GM23338 (cell line): ENCODE measurements around the gene CDK17. TPM values are rescaled to one million over a fixed set of nuclear protein-coding genes. Genes with fewer than 3 reads are reported as not detected.

Experiments
- ATAC-seq: fragments of 200-7000 bp; cut with Tn5 transposase; 3 replicates; pipeline ENCODE4 v1.9.1; 2020
- DNase-seq: peaks from one replicate; pipeline ENCODE4 v3.0.0-alpha.2; 2015; ENCODE audit warnings: low spot score
- H2AFZ ChIP-seq: fragments of 200-600 bp; sonication (generic); 2 replicates; pipeline ENCODE4 v1.8.0; 2016; ENCODE audit warnings: antibody characterized with exemption, mild to moderate bottlenecking, moderate library complexity
- H3F3A ChIP-seq: fragments of 200-600 bp; sonication (generic); replicated peaks from 2 replicates; pipeline ENCODE4 v1.8.0; 2017; ENCODE audit warnings: antibody characterized with exemption, mixed run types, low read depth
- H3K27ac ChIP-seq: fragments of 200-600 bp; sonication (generic); 2 replicates; pipeline ENCODE4 v1.6.1; 2016; ENCODE audit warnings: low read depth
- H3K27me3 ChIP-seq: fragments of 200-600 bp; sonication (generic); 2 replicates; pipeline ENCODE4 v1.8.0; 2016; ENCODE audit warnings: mild to moderate bottlenecking, mixed run types, moderate library complexity; ENCODE audit not compliant: insufficient read depth
- H3K36me3 ChIP-seq: fragments of 200-600 bp; sonication (generic); 2 replicates; pipeline ENCODE4 v1.8.0; 2016; ENCODE audit warnings: mild to moderate bottlenecking; ENCODE audit not compliant: insufficient read depth
- H3K4me1 ChIP-seq: fragments of 200-600 bp; sonication (generic); 2 replicates; pipeline ENCODE4 v1.8.0; 2016; ENCODE audit warnings: mild to moderate bottlenecking, moderate library complexity; ENCODE audit not compliant: insufficient read depth
- H3K4me2 ChIP-seq: fragments of 200-600 bp; sonication (generic); 2 replicates; pipeline ENCODE4 v1.7.1; 2017; ENCODE audit warnings: mixed run types
- H3K4me3 ChIP-seq: fragments of 200-600 bp; sonication (generic); 2 replicates; pipeline ENCODE4 v1.6.1; 2016; ENCODE audit warnings: mixed run types
- H3K79me2 ChIP-seq: fragments of 200-600 bp; sonication (generic); replicated peaks from 2 replicates; pipeline ENCODE4 v1.8.0; 2017; ENCODE audit warnings: mild to moderate bottlenecking; ENCODE audit not compliant: insufficient read depth
- H3K9me2 ChIP-seq: fragments of 200-600 bp; sonication (generic); 2 replicates; pipeline ENCODE4 v1.8.0; 2017; ENCODE audit not compliant: insufficient read depth
- H4K20me1 ChIP-seq: fragments of 200-600 bp; sonication (generic); replicated peaks from 2 replicates; pipeline ENCODE4 v1.8.0; 2017; ENCODE audit warnings: mild to moderate bottlenecking; ENCODE audit not compliant: insufficient read depth
- H3K27ac Mint-ChIP-seq: 2 replicates; pipeline ENCODE4 v1.8.0; 2020; ENCODE audit warnings: inconsistent platforms, mild to moderate bottlenecking, moderate library complexity, mixed read lengths
- H3K27me3 Mint-ChIP-seq: 3 replicates; pipeline ENCODE4 v1.8.0; 2022; ENCODE audit warnings: low read depth, mild to moderate bottlenecking, moderate library complexity, mixed read lengths, inconsistent platforms; ENCODE audit not compliant: insufficient read depth, poor library complexity
- H3K36me3 Mint-ChIP-seq: 3 replicates; pipeline ENCODE4 v1.8.0; 2021; ENCODE audit warnings: low read depth, mild to moderate bottlenecking, inconsistent platforms, moderate library complexity, mixed read lengths
- H3K4me1 Mint-ChIP-seq: 3 replicates; pipeline ENCODE4 v1.8.0; 2020; ENCODE audit warnings: mild to moderate bottlenecking, inconsistent platforms, mixed read lengths
- H3K4me3 Mint-ChIP-seq: 3 replicates; pipeline ENCODE4 v1.8.0; 2021; ENCODE audit warnings: moderate library complexity, mild to moderate bottlenecking, inconsistent platforms, mixed read lengths
- H3K9me3 Mint-ChIP-seq: 3 replicates; pipeline ENCODE4 v1.8.0; 2020; ENCODE audit warnings: moderate library complexity, mild to moderate bottlenecking, inconsistent platforms, mixed read lengths
- EZH2phosphoT487 ChIP-seq: fragments of 200-600 bp; sonication (generic); IDR thresholded peaks from one replicate; pipeline ENCODE4 v1.8.1; 2018; ENCODE audit warnings: antibody characterized with exemption; ENCODE audit not compliant: unreplicated experiment
- POLR2AphosphoS5 ChIP-seq: IDR thresholded peaks from 2 replicates; pipeline ENCODE4 v1.6.1; 2016; ENCODE audit warnings: antibody characterized with exemption, low read depth
- ZNF114 ChIP-seq: fragments of 250-450 bp; sonication (Bioruptor Pico); IDR thresholded peaks from 2 replicates; pipeline ENCODE4 v1.5.0; 2020; ENCODE audit warnings: mild to moderate bottlenecking, moderate library complexity
- ZNF331 ChIP-seq: fragments of 250-450 bp; sonication (Bioruptor Pico); IDR thresholded peaks from 2 replicates; pipeline ENCODE4 v1.5.0; 2020; ENCODE audit warnings: low read depth, mild to moderate bottlenecking, moderate library complexity
- polyA plus RNA-seq: library from polyadenylated mRNA; unstranded; fragments of >200 nt; fragmentation: Nextera tagmentation; extraction: Ambion mirVana; gene quantifications from 2 replicates; pipeline ENCODE4 v1.2.1, GENCODE V29; 2016
- total RNA-seq: library from RNA; depleted of rRNA; stranded (reverse); fragments of >200 nt; shearing (Covaris generic); gene quantifications from 2 replicates; pipeline ENCODE4 v1.2.3, GENCODE V29; 2014
- TF ChIP-seq, protein P1 (sequence below), 2 experiments: fragments of 200-600 bp in 1 of 2; sonication (generic) in 1 of 2; conservative IDR thresholded peaks; 2 replicates each; pipeline versions ENCODE4 v1.5.1 to v1.6.1; 2016 to 2017; ENCODE audit warnings: antibody characterized with exemption in 2 of 2, low read depth in 2 of 2, mild to moderate bottlenecking in 2 of 2, moderate library complexity in 1 of 2
- TF ChIP-seq, protein P2 (sequence below): fragments of 250-450 bp; sonication (Bioruptor Pico); IDR thresholded peaks from 2 replicates; pipeline ENCODE4 v1.5.0; 2020; ENCODE audit warnings: mild to moderate bottlenecking, moderate library complexity
- TF ChIP-seq, protein P3 (sequence below): IDR thresholded peaks from 2 replicates; pipeline ENCODE4 v1.6.1; 2016; ENCODE audit warnings: antibody characterized with exemption

Gene CDK17
- total and polyA plus RNA-seq, 2 experiments from 2014 or later: 7.6 to 34.2 TPM

DNA sequence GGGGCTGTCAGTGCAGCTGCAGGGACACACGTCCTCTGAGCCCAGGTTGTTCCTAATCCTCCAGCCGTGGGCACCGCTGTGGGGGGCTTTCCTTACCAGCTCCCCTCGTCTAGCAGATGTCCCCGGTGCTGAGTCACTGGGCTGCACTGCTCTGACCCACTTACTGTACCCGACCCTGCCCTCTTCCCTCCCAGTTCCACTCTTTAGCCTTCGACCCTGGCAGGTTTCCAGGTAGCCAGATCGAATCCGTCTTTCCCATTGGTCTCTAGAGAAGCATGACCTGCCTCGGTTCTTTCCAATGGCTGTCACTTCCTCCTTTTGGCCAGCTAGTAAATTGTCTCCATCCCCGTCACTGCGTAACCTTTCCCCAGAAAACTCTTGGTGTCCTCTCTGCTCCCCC lies 157.6 kb downstream of the CDK17 start:
- H3K27ac ChIP-seq: no peak overlapping the region
- H3K4me2 ChIP-seq: no peak overlapping the region
- H4K20me1 ChIP-seq: peaks cover 4% of the 10 kb centered on the region; the same call in 1 of the 2 replicates
- H3K36me3 ChIP-seq: no peaks in the 10 kb centered on the region
- H3F3A ChIP-seq: no peaks in the 10 kb centered on the region
- H3K27me3 ChIP-seq: no peaks in the 10 kb centered on the region
- Mint-ChIP-seq H3K36me3 (peaks cover 10% of the 10 kb centered on the region; the same call in 2 of the 3 replicates), H3K4me1 (peaks cover 4% of the 10 kb centered on the region), H3K27me3 (peaks cover 3% of the 10 kb centered on the region), H3K27ac (no peak overlapping the region), H3K9me3 (no peaks in the 10 kb centered on the region), H3K4me3 (no peak overlapping the region)
- DNase-seq (no peak), ATAC-seq (no peak)
- no peak overlapping the region for H2AFZ ChIP-seq
- no peak overlapping the region for H3K4me3 ChIP-seq
- no peaks in the 10 kb centered on the region for H3K4me1 ChIP-seq
- no peaks in the 10 kb centered on the region for H3K9me2 ChIP-seq
- H3K79me2 ChIP-seq: no peaks in the 10 kb centered on the region
- TF ChIP-seq, protein P1, sequence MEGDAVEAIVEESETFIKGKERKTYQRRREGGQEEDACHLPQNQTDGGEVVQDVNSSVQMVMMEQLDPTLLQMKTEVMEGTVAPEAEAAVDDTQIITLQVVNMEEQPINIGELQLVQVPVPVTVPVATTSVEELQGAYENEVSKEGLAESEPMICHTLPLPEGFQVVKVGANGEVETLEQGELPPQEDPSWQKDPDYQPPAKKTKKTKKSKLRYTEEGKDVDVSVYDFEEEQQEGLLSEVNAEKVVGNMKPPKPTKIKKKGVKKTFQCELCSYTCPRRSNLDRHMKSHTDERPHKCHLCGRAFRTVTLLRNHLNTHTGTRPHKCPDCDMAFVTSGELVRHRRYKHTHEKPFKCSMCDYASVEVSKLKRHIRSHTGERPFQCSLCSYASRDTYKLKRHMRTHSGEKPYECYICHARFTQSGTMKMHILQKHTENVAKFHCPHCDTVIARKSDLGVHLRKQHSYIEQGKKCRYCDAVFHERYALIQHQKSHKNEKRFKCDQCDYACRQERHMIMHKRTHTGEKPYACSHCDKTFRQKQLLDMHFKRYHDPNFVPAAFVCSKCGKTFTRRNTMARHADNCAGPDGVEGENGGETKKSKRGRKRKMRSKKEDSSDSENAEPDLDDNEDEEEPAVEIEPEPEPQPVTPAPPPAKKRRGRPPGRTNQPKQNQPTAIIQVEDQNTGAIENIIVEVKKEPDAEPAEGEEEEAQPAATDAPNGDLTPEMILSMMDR (conservative IDR thresholded peaks at IDR 0.05; ENCODE audit: low read depth in 2 of 2): no peak
- TF ChIP-seq, protein P2, sequence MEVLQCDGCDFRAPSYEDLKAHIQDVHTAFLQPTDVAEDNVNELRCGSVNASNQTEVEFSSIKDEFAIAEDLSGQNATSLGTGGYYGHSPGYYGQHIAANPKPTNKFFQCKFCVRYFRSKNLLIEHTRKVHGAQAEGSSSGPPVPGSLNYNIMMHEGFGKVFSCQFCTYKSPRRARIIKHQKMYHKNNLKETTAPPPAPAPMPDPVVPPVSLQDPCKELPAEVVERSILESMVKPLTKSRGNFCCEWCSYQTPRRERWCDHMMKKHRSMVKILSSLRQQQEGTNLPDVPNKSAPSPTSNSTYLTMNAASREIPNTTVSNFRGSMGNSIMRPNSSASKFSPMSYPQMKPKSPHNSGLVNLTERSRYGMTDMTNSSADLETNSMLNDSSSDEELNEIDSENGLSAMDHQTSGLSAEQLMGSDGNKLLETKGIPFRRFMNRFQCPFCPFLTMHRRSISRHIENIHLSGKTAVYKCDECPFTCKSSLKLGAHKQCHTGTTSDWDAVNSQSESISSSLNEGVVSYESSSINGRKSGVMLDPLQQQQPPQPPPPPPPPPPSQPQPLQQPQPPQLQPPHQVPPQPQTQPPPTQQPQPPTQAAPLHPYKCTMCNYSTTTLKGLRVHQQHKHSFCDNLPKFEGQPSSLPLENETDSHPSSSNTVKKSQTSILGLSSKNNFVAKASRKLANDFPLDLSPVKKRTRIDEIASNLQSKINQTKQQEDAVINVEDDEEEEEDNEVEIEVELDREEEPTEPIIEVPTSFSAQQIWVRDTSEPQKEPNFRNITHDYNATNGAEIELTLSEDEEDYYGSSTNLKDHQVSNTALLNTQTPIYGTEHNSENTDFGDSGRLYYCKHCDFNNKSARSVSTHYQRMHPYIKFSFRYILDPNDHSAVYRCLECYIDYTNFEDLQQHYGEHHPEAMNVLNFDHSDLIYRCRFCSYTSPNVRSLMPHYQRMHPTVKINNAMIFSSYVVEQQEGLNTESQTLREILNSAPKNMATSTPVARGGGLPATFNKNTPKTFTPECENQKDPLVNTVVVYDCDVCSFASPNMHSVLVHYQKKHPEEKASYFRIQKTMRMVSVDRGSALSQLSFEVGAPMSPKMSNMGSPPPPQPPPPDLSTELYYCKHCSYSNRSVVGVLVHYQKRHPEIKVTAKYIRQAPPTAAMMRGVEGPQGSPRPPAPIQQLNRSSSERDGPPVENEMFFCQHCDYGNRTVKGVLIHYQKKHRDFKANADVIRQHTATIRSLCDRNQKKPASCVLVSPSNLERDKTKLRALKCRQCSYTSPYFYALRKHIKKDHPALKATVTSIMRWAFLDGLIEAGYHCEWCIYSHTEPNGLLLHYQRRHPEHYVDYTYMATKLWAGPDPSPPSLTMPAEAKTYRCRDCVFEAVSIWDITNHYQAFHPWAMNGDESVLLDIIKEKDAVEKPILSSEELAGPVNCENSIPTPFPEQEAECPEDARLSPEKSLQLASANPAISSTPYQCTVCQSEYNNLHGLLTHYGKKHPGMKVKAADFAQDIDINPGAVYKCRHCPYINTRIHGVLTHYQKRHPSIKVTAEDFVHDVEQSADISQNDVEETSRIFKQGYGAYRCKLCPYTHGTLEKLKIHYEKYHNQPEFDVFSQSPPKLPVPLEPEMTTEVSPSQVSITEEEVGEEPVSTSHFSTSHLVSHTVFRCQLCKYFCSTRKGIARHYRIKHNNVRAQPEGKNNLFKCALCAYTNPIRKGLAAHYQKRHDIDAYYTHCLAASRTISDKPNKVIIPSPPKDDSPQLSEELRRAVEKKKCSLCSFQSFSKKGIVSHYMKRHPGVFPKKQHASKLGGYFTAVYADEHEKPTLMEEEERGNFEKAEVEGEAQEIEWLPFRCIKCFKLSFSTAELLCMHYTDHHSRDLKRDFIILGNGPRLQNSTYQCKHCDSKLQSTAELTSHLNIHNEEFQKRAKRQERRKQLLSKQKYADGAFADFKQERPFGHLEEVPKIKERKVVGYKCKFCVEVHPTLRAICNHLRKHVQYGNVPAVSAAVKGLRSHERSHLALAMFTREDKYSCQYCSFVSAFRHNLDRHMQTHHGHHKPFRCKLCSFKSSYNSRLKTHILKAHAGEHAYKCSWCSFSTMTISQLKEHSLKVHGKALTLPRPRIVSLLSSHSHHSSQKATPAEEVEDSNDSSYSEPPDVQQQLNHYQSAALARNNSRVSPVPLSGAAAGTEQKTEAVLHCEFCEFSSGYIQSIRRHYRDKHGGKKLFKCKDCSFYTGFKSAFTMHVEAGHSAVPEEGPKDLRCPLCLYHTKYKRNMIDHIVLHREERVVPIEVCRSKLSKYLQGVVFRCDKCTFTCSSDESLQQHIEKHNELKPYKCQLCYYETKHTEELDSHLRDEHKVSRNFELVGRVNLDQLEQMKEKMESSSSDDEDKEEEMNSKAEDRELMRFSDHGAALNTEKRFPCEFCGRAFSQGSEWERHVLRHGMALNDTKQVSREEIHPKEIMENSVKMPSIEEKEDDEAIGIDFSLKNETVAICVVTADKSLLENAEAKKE: no peak
- TF ChIP-seq EZH2phosphoT487: no peak
- TF ChIP-seq POLR2AphosphoS5: no peak
- no peak for TF ChIP-seq ZNF331 (CRISPR knock-in tag)
- TF ChIP-seq, protein P3, sequence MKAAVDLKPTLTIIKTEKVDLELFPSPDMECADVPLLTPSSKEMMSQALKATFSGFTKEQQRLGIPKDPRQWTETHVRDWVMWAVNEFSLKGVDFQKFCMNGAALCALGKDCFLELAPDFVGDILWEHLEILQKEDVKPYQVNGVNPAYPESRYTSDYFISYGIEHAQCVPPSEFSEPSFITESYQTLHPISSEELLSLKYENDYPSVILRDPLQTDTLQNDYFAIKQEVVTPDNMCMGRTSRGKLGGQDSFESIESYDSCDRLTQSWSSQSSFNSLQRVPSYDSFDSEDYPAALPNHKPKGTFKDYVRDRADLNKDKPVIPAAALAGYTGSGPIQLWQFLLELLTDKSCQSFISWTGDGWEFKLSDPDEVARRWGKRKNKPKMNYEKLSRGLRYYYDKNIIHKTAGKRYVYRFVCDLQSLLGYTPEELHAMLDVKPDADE: no peak
- no peak for TF ChIP-seq ZNF114 (CRISPR knock-in tag)
